Measurements from ENCODE around the gene RNF126. TPM values are rescaled to one million over a fixed set of nuclear protein-coding genes. Genes with fewer than 3 reads are reported as not detected.

Gene RNF126
- total and polyA plus RNA-seq, 2 of the 4 experiments (the other 2 are of a cell fraction), result 7.0 to 27.4 TPM

DNA sequence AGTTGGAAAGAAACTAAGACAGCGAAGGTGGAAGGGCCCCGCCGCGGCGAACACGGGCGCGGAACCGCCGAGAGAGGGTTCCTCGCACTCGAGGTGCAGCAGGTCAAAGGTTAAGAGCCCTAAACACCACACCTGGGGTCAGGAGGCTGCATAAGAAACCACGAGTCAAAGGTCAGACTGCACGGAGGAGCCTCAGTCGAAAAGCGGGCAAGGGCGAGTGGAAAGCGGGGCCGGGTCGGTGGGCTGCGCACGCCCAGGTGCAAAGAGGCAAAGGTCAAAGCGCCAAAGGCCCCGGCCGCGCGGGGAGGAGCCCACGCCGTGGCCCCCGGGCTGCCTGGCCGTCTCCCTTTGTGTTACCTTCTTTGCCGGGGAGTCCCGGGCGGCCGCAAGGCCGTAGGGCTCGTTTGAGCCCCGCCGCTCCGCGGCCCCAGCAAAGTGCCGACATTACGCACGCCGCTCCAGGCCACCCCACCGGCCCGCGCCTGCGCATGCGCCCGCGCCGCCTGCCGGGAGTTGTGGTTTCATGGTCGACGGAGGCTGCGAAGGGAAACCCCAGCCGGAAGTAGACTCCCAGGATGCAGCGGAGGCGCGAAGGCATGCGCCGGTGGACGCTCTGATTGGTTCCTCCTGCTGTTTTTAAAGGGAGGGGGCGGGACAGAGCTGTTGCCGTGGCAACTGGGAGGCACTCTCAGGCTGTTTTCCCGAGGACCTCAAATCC lies 29.8 kb downstream of the RNF126 start, which contains the start of gene POLRMT:
POLRMT (minus strand) TSS at position 470 of the 718 bp plus-strand sequence; CDS start at position 445, 25 bp downstream.
- in situ Hi-C loops (cut with MboI; ENCODE audit: low sequenced_read_pairs), result no loop called here
- DNase-seq (peak; percentile 98), ATAC-seq (ENCODE audit: low read depth) (peak; percentile 96)
- no peak within 1 kb of the TSS for H2BK20ac ChIP-seq (ENCODE audit: low read depth, low read length)
- H3K23ac ChIP-seq (ENCODE audit: low read depth, low read length), result peak within 1 kb of the TSS; percentile 91
- dilution Hi-C loops (cut with HindIII; ENCODE audit: low sequenced_read_pairs, unreplicated experiment), result no loop called here
- H2BK120ac ChIP-seq (ENCODE audit: low read depth, low read length), result peak within 1 kb of the TSS; percentile 83; the same call in 1 of the 2 replicates
- peak within 1 kb of the TSS; percentile 44 for H3K18ac ChIP-seq (ENCODE audit: low read depth, low read length)
- peak within 1 kb of the TSS; percentile 84 for H2AK5ac ChIP-seq (ENCODE audit: low read depth, low read length)
- H2BK5ac ChIP-seq (ENCODE audit: low read depth, low read length, poor library complexity, severe bottlenecking), result peak within 1 kb of the TSS; percentile 75
- H3K27me3 ChIP-seq (ENCODE audit: control insufficient read depth, insufficient read depth, low read length), result no peaks in the 10 kb centered on the region
- H3K4me3 ChIP-seq (ENCODE audit: insufficient read depth, low read depth, low read length), result peak within 1 kb of the TSS; percentile 66
- no TSS peak for BruUV-seq (replicated peaks)
- peak within 1 kb of the TSS; percentile 64; the same call in 1 of the 2 replicates for H3K56ac ChIP-seq (ENCODE audit: extremely low read depth, insufficient read depth, low read length)
- peak within 1 kb of the TSS; percentile 95 for H2AFZ ChIP-seq (replicated peaks; ENCODE audit: low read length, poor library complexity)
- H3K14ac ChIP-seq (replicated peaks; ENCODE audit: low read depth, low read length), result peak within 1 kb of the TSS; percentile 93
- peak within 1 kb of the TSS; percentile 93 for H3K9ac ChIP-seq (ENCODE audit: low read depth, low read length)
- peaks cover 9% of the 10 kb centered on the region for H3K4me1 ChIP-seq (ENCODE audit: control insufficient read depth, insufficient read depth, low read length)
- H3K36me3 ChIP-seq (ENCODE audit: control insufficient read depth, insufficient read depth, low read length), result peaks cover 10% of the 10 kb centered on the region; the same call in 1 of the 2 replicates
- peaks cover 3% of the 10 kb centered on the region; the same call in 1 of the 2 replicates for H4K20me1 ChIP-seq (ENCODE audit: insufficient read depth, low read length)
- intact Hi-C loops (cut with micrococcal nuclease), result loop anchor here (2.0 kb wide), 3 partner anchors 22 to 44 kb away; partner anchors contain the start of genes HCN2 and RNF126
- H4K8ac ChIP-seq (ENCODE audit: low read depth in 2 of 2, low read length in 2 of 2), result peak within 1 kb of the TSS; percentile 68 to 97
- H3K9me3 ChIP-seq (ENCODE audit: control insufficient read depth, insufficient read depth, low read length), result no peaks in the 10 kb centered on the region
- no peaks in the 10 kb centered on the region; the same call in 1 of the 2 replicates for H3K9me1 ChIP-seq (ENCODE audit: insufficient read depth, low read length)
- WGBS, 2 experiments (ENCODE audit: extremely low coverage in 2 of 2, insufficient read length in 1 of 2), result 0% methylated on average over 44 of the region's 67 CpGs; no CpG with 5 or more reads in 1 of the 2 experiments
- peak within 1 kb of the TSS; percentile 75; the same call in 1 of the 2 replicates for H4K91ac ChIP-seq (ENCODE audit: insufficient read depth, low read depth, low read length)
- peak within 1 kb of the TSS; percentile 87 for H3K4me2 ChIP-seq (ENCODE audit: low read depth, low read length)
- ChIA-PET POLR2A (ENCODE audit: unreplicated experiment) (interaction anchor here (0.5 kb wide), 1 partner anchor 12 kb away, joined by 3 read pairs; no protein-coding TSS in a partner anchor), CTCF (no interaction called here)
- H4K5ac ChIP-seq (ENCODE audit: low read depth, low read length), result peak within 1 kb of the TSS; percentile 32; the same call in 1 of the 2 replicates
- peaks cover 7 to 30% of the 10 kb centered on the region in 2 experiments for H3K79me1 ChIP-seq (ENCODE audit: low read depth in 1 of 2, low read length in 2 of 2)
- no peak within 1 kb of the TSS; the same call in 2 of the 3 replicates for H2BK15ac ChIP-seq (ENCODE audit: low read depth, low read length)
- peak within 1 kb of the TSS; percentile 89 for H3K4ac ChIP-seq (ENCODE audit: low read depth, low read length)
- H3K27ac ChIP-seq (ENCODE audit: insufficient read depth, low read length), result peak within 1 kb of the TSS; percentile 82
- peak within 1 kb of the TSS; percentile 99 for H2AK9ac ChIP-seq (replicated peaks; ENCODE audit: low read depth, low read length, poor library complexity)
- TF ChIP-seq BHLHE40 (IDR thresholded peaks at IDR 0.05; ENCODE audit: low read depth, low read length) (peak; percentile 33; the same call in 1 of the 2 replicates), RCOR1 (IDR thresholded peaks at IDR 0.05; ENCODE audit: insufficient replicate concordance, low read length) (no peak), MAFK (IDR thresholded peaks at IDR 0.05; ENCODE audit: low read depth, low read length) (no peak), MAZ (IDR thresholded peaks at IDR 0.05; ENCODE audit: borderline replicate concordance, low read depth, low read length) (peak; percentile 39; the same call in 1 of the 2 replicates), RAD21 (IDR thresholded peaks at IDR 0.05; ENCODE audit: low read length) (no peak), ELK1 (IDR thresholded peaks at IDR 0.05; ENCODE audit: borderline replicate concordance, low read depth, low read length) (peak; percentile 63; the same call in 1 of the 2 replicates), CHD1 (IDR thresholded peaks at IDR 0.05; ENCODE audit: low read depth, low read length) (no peak), MXI1 (IDR thresholded peaks at IDR 0.05; ENCODE audit: borderline replicate concordance, low read depth, low read length) (peak; percentile 75), POLR2A (IDR thresholded peaks at IDR 0.05; ENCODE audit: low read depth, low read length) (peak; percentile 57), NFE2L2 (IDR thresholded peaks at IDR 0.05; ENCODE audit: low read depth, low read length) (no peak), RFX5 (IDR thresholded peaks at IDR 0.05; ENCODE audit: low read depth, low read length) (no peak), SMC3 (IDR thresholded peaks at IDR 0.05; ENCODE audit: low read depth, low read length) (no peak), FOS (IDR thresholded peaks at IDR 0.05; ENCODE audit: low read depth, low read length) (0 out of 2 replicates have a peak, but pooled peaks have one; percentile 23)
- TF ChIP-seq, protein P1, sequence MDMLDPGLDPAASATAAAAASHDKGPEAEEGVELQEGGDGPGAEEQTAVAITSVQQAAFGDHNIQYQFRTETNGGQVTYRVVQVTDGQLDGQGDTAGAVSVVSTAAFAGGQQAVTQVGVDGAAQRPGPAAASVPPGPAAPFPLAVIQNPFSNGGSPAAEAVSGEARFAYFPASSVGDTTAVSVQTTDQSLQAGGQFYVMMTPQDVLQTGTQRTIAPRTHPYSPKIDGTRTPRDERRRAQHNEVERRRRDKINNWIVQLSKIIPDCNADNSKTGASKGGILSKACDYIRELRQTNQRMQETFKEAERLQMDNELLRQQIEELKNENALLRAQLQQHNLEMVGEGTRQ (IDR thresholded peaks at IDR 0.05; ENCODE audit: low read depth, low read length), result peak; percentile 45; the same call in 1 of the 2 replicates
